ENCODE measurements around the gene CCL21.

DNA sequence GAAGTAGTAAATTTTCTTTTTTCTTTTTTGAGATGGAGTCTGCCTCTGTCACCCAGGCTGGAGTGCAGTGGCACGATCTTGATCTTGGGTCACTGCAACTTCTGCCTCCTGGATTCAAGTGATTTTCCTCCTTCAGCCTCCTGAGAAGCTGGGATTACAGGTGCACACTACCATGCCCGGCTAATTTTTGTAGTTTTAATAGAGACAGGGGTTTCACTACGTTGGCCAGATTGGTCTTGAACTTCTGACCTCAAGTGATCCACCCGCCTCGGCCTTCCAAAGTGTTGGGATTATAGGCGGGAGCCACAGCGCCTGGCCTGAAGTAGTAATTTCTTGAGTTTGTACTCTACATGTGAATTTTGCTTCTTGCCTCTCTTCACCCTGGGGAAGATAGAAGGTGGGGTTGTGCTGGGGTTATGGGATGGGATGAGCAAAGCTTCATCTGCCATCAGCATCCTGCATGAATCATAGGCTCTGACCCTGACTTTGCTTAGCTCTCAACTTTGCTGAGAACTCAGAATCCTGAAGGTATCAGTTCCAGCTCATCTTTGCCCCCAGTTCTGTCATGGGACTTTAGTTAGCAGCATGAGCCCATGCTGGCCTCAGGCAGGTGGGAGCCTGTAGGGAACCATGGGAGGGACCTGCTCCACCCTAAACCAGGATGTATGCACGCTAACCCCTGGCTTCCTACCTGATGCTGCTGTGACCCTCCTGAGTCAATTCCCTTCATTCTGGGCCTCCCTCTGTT lies 9.3 kb upstream of the CCL21 start:
- TF ChIP-seq, protein P1, sequence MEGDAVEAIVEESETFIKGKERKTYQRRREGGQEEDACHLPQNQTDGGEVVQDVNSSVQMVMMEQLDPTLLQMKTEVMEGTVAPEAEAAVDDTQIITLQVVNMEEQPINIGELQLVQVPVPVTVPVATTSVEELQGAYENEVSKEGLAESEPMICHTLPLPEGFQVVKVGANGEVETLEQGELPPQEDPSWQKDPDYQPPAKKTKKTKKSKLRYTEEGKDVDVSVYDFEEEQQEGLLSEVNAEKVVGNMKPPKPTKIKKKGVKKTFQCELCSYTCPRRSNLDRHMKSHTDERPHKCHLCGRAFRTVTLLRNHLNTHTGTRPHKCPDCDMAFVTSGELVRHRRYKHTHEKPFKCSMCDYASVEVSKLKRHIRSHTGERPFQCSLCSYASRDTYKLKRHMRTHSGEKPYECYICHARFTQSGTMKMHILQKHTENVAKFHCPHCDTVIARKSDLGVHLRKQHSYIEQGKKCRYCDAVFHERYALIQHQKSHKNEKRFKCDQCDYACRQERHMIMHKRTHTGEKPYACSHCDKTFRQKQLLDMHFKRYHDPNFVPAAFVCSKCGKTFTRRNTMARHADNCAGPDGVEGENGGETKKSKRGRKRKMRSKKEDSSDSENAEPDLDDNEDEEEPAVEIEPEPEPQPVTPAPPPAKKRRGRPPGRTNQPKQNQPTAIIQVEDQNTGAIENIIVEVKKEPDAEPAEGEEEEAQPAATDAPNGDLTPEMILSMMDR (optimal IDR thresholded peaks at IDR 0.05 in 1 of 3, IDR thresholded peaks at IDR 0.05 in 1 of 3, conservative IDR thresholded peaks at IDR 0.05 in 1 of 3; ENCODE audit: extremely low read depth in 1 of 3, insufficient read depth in 2 of 3, low read length in 3 of 3) = no peak
- no peak for TF ChIP-seq EZH2 (IDR thresholded peaks at IDR 0.05; ENCODE audit: low read length)
